Measurements from ENCODE around the gene CHST9. TPM values are rescaled to one million over a fixed set of nuclear protein-coding genes. Genes with fewer than 3 reads are reported as not detected.
"Not testable (repeated sequence)": the region's sequence is repeated elsewhere in the genome, so short reads cannot be mapped to it uniquely, and the experiment has no call there.

The CHST9 gene
- total RNA-seq, 2 donors from 2014 or later: not detected

GRCh38 chr18:27005589-27005988 is 179.5 kb downstream of the CHST9 start:
- DNase-seq: no peak
- no peaks in the 10 kb centered on the region for H3K4me1 Mint-ChIP-seq (ENCODE audit: low read depth)
- no peak overlapping the region for H3K27ac Mint-ChIP-seq
- no peaks in the 10 kb centered on the region for H3K36me3 Mint-ChIP-seq (ENCODE audit: insufficient read depth in 2 of 2)
- no peaks in the 10 kb centered on the region for H3K27me3 Mint-ChIP-seq (ENCODE audit: low read depth)
- ATAC-seq (replicated peaks in 1 of 2): no peak
- peaks cover 0 to 1% of the 10 kb centered on the region in 2 donors for H3K9me3 Mint-ChIP-seq
- no peak overlapping the region for H3K4me3 Mint-ChIP-seq

GRCh38 chr18:27004056-27004829 is 180.9 kb downstream of the CHST9 start:
- DNase-seq: no peak
- no peak for ATAC-seq (replicated peaks in 1 of 2)
- H3K27ac Mint-ChIP-seq: no peak overlapping the region
- H3K4me3 Mint-ChIP-seq: no peak overlapping the region
- H3K9me3 Mint-ChIP-seq: peaks cover 0 to 1% of the 10 kb centered on the region in 2 donors
- H3K36me3 Mint-ChIP-seq (ENCODE audit: insufficient read depth in 2 of 2): no peaks in the 10 kb centered on the region
- H3K27me3 Mint-ChIP-seq (ENCODE audit: low read depth): no peaks in the 10 kb centered on the region
- H3K4me1 Mint-ChIP-seq (ENCODE audit: low read depth): no peaks in the 10 kb centered on the region

GRCh38 chr18:26999797-27000196 is 185.3 kb downstream of the CHST9 start:
- H3K4me3 Mint-ChIP-seq: no peak overlapping the region
- DNase-seq (no peak), ATAC-seq (replicated peaks in 1 of 2) (no peak)
- H3K4me1 Mint-ChIP-seq (ENCODE audit: low read depth): no peaks in the 10 kb centered on the region
- no peaks in the 10 kb centered on the region for H3K36me3 Mint-ChIP-seq (ENCODE audit: insufficient read depth in 2 of 2)
- H3K9me3 Mint-ChIP-seq: peaks cover 0 to 2% of the 10 kb centered on the region in 2 donors
- H3K27ac Mint-ChIP-seq: no peak overlapping the region
- no peaks in the 10 kb centered on the region for H3K27me3 Mint-ChIP-seq (ENCODE audit: low read depth)

GRCh38 chr18:26993568-26993967 is 191.5 kb downstream of the CHST9 start:
- no peaks in the 10 kb centered on the region for H3K36me3 Mint-ChIP-seq (ENCODE audit: insufficient read depth in 2 of 2)
- no peak overlapping the region for H3K27ac Mint-ChIP-seq
- ATAC-seq (replicated peaks in 1 of 2): no peak

GRCh38 chr18:26992926-26993325 is 192.2 kb downstream of the CHST9 start:
- H3K27me3 Mint-ChIP-seq (ENCODE audit: low read depth): no peaks in the 10 kb centered on the region

More at GRCh38 chr18:26993568-26993967, 191.5 kb downstream of the CHST9 start:
- Mint-ChIP-seq H3K4me1 (ENCODE audit: low read depth) (no peaks in the 10 kb centered on the region), H3K9me3 (peaks cover 2 to 5% of the 10 kb centered on the region in 2 donors), H3K27me3 (ENCODE audit: low read depth) (no peaks in the 10 kb centered on the region), H3K4me3 (no peak overlapping the region)
- no peak for DNase-seq

GRCh38 chr18:26989842-26990241 is 195.3 kb downstream of the CHST9 start:
- H3K36me3 Mint-ChIP-seq (ENCODE audit: insufficient read depth in 2 of 2): no peaks in the 10 kb centered on the region
- H3K27ac Mint-ChIP-seq: no peak overlapping the region
- H3K4me3 Mint-ChIP-seq: no peak overlapping the region
- H3K27me3 Mint-ChIP-seq (ENCODE audit: low read depth): no peaks in the 10 kb centered on the region
- DNase-seq: no peak
- peaks cover 0 to 9% of the 10 kb centered on the region in 2 donors for H3K9me3 Mint-ChIP-seq
- ATAC-seq (replicated peaks in 1 of 2): no peak
- H3K4me1 Mint-ChIP-seq (ENCODE audit: low read depth): no peaks in the 10 kb centered on the region

More at GRCh38 chr18:26992926-26993325, 192.2 kb downstream of the CHST9 start:
- Mint-ChIP-seq H3K36me3 (ENCODE audit: insufficient read depth in 2 of 2) (no peaks in the 10 kb centered on the region), H3K4me1 (ENCODE audit: low read depth) (no peaks in the 10 kb centered on the region), H3K9me3 (peaks cover 0 to 5% of the 10 kb centered on the region in 2 donors), H3K4me3 (no peak overlapping the region), H3K27ac (no peak overlapping the region)
- DNase-seq (no peak), ATAC-seq (replicated peaks in 1 of 2) (no peak)

GRCh38 chr18:26981360-26982082 is 203.6 kb downstream of the CHST9 start:
- H3K4me1 Mint-ChIP-seq (ENCODE audit: low read depth): no peaks in the 10 kb centered on the region
- ATAC-seq (replicated peaks in 1 of 2) (no peak), DNase-seq (no peak)
- H3K36me3 Mint-ChIP-seq (ENCODE audit: insufficient read depth in 2 of 2): no peaks in the 10 kb centered on the region
- H3K9me3 Mint-ChIP-seq: peaks cover 0 to 6% of the 10 kb centered on the region in 2 donors
- H3K27ac Mint-ChIP-seq: no peak overlapping the region
- no peak overlapping the region for H3K4me3 Mint-ChIP-seq
- no peaks in the 10 kb centered on the region for H3K27me3 Mint-ChIP-seq (ENCODE audit: low read depth)

- H3K36me3 Mint-ChIP-seq (ENCODE audit: insufficient read depth in 2 of 2): no peaks in the 10 kb centered on the region
- H3K27ac Mint-ChIP-seq: no peak overlapping the region
- no peak overlapping the region for H3K4me3 Mint-ChIP-seq
- peaks cover 0 to 3% of the 10 kb centered on the region in 2 donors for H3K9me3 Mint-ChIP-seq
- DNase-seq (no peak), ATAC-seq (replicated peaks in 1 of 2) (no peak)
- H3K27me3 Mint-ChIP-seq (ENCODE audit: low read depth): no peaks in the 10 kb centered on the region
- H3K4me1 Mint-ChIP-seq (ENCODE audit: low read depth): no peaks in the 10 kb centered on the region
Observed at GRCh38 chr18:26978812-26979341, 206.2 kb downstream of the CHST9 start.

GRCh38 chr18:26977781-26978180 is 207.3 kb downstream of the CHST9 start:
- H3K27me3 Mint-ChIP-seq (ENCODE audit: low read depth): no peaks in the 10 kb centered on the region
- no peaks in the 10 kb centered on the region for H3K36me3 Mint-ChIP-seq (ENCODE audit: insufficient read depth in 2 of 2)
- H3K4me1 Mint-ChIP-seq (ENCODE audit: low read depth): no peaks in the 10 kb centered on the region
- no peak overlapping the region for H3K4me3 Mint-ChIP-seq
- ATAC-seq (replicated peaks in 1 of 2): no peak
- DNase-seq: no peak
- H3K9me3 Mint-ChIP-seq: peaks cover 0 to 3% of the 10 kb centered on the region in 2 donors
- no peak overlapping the region for H3K27ac Mint-ChIP-seq

GRCh38 chr18:26976206-26976605 is 208.9 kb downstream of the CHST9 start:
- no peak for ATAC-seq (replicated peaks in 1 of 2)
- no peak overlapping the region for H3K27ac Mint-ChIP-seq
- peaks cover 0 to 2% of the 10 kb centered on the region in 2 donors for H3K36me3 Mint-ChIP-seq (ENCODE audit: insufficient read depth in 2 of 2)
- H3K9me3 Mint-ChIP-seq: peaks cover 5 to 6% of the 10 kb centered on the region in 2 donors
- H3K27me3 Mint-ChIP-seq (ENCODE audit: low read depth): no peaks in the 10 kb centered on the region
- H3K4me3 Mint-ChIP-seq: no peak overlapping the region
- no peak for DNase-seq
- no peaks in the 10 kb centered on the region for H3K4me1 Mint-ChIP-seq (ENCODE audit: low read depth)

- ATAC-seq (replicated peaks in 1 of 2); H3K4me3 Mint-ChIP-seq; H3K4me1 Mint-ChIP-seq (ENCODE audit: low read depth); DNase-seq; H3K27ac Mint-ChIP-seq; H3K9me3 Mint-ChIP-seq; H3K36me3 Mint-ChIP-seq (ENCODE audit: insufficient read depth in 2 of 2); H3K27me3 Mint-ChIP-seq (ENCODE audit: low read depth): not testable (repeated sequence)
Observed at GRCh38 chr18:26972549-26972948, 212.6 kb downstream of the CHST9 start.

GRCh38 chr18:26971409-26971808 is 213.7 kb downstream of the CHST9 start:
- Mint-ChIP-seq H3K27ac (no peak overlapping the region), H3K36me3 (ENCODE audit: insufficient read depth in 2 of 2) (peaks cover 0 to 2% of the 10 kb centered on the region in 2 donors), H3K4me1 (ENCODE audit: low read depth) (no peaks in the 10 kb centered on the region), H3K9me3 (peaks cover 3 to 7% of the 10 kb centered on the region in 2 donors), H3K4me3 (no peak overlapping the region), H3K27me3 (ENCODE audit: low read depth) (no peaks in the 10 kb centered on the region)
- ATAC-seq (replicated peaks in 1 of 2) (no peak), DNase-seq (no peak)

- no peak for ATAC-seq (replicated peaks in 1 of 2)
- H3K9me3 Mint-ChIP-seq: peaks cover 3 to 7% of the 10 kb centered on the region in 2 donors
- no peak overlapping the region for H3K27ac Mint-ChIP-seq
Observed at GRCh38 chr18:26970637-26971036, 214.5 kb downstream of the CHST9 start.

More at GRCh38 chr18:26970637-26971036, 214.5 kb downstream of the CHST9 start:
- no peaks in the 10 kb centered on the region for H3K4me1 Mint-ChIP-seq (ENCODE audit: low read depth)
- no peaks in the 10 kb centered on the region for H3K27me3 Mint-ChIP-seq (ENCODE audit: low read depth)
- no peak overlapping the region for H3K4me3 Mint-ChIP-seq
- H3K36me3 Mint-ChIP-seq (ENCODE audit: insufficient read depth in 2 of 2): peaks cover 0 to 2% of the 10 kb centered on the region in 2 donors
- DNase-seq: no peak
